T-cell (primary cell): ENCODE data around the gene CFAP74. TPM values are rescaled to one million over a fixed set of nuclear protein-coding genes. Genes with fewer than 3 reads are reported as not detected.

Experiments used
- ATAC-seq, 4 experiments: fragments of 200-7000 bp in 3 of 4; fragments of 150-1000 bp in 1 of 4; cut with Tn5 transposase; replicated peaks in 1 of 4; 1 replicate in 3 of 4; 2 replicates in 1 of 4; pipeline ENCODE4 v1.10.0; 2021; ENCODE audit warnings: moderate library complexity in 3 of 4, mild to moderate bottlenecking in 2 of 4, moderate number of reproducible peaks in 1 of 4
- CTCF ChIA-PET, 2 donors: fragments of 300-600 bp; sonication (Branson Sonifier 250); formaldehyde crosslinking; loops; one replicate each; lab custom pipeline; 2022; ENCODE audit warnings: antibody characterized with exemption in 2 of 2; lab: Charles Lee
- POLR2A ChIA-PET, 2 donors: fragments of 300-600 bp; sonication (Branson Sonifier 250); formaldehyde crosslinking; loops; one replicate each; lab custom pipeline; 2022; ENCODE audit warnings: antibody characterized with exemption in 2 of 2; lab: Charles Lee
- DNase-seq, 35 experiments: peaks; one replicate each; pipeline versions ENCODE4 v3.0.0 to v3.0.0-alpha.2; 2013 to 2023
- H3K27ac ChIP-seq: one replicate; pipeline ENCODE4 v1.5.1; 2013; ENCODE audit warnings: low read length
- H3K27me3 ChIP-seq, 2 experiments: replicated peaks in 1 of 2; 1 replicate in 1 of 2; 2 replicates in 1 of 2; pipeline versions ENCODE4 v1.6.1 to v1.7.0; 2013; ENCODE audit warnings: low read length in 1 of 2, mixed read lengths in 1 of 2; ENCODE audit not compliant: control insufficient read depth in 2 of 2, insufficient read depth in 2 of 2; ENCODE audit errors: extremely low read depth in 1 of 2
- H3K36me3 ChIP-seq, 2 donors: 1 replicate in 1 of 2; 2 replicates in 1 of 2; pipeline versions ENCODE4 v1.6.1 to v1.7.0; 2013; ENCODE audit warnings: low read length in 1 of 2; ENCODE audit not compliant: control insufficient read depth in 2 of 2, insufficient read depth in 1 of 2; ENCODE audit errors: extremely low read depth in 1 of 2
- H3K4me1 ChIP-seq, 2 experiments: 1 replicate in 1 of 2; 2 replicates in 1 of 2; pipeline versions ENCODE4 v1.6.1 to v1.7.0; 2013; ENCODE audit warnings: low read length in 2 of 2, mixed read lengths in 1 of 2; ENCODE audit not compliant: insufficient read depth in 2 of 2, control insufficient read depth in 1 of 2; ENCODE audit errors: extremely low read depth in 1 of 2
- H3K4me3 ChIP-seq, 2 donors: 1 replicate in 1 of 2; 2 replicates in 1 of 2; pipeline versions ENCODE4 v1.5.1 to v1.7.0; 2013; ENCODE audit warnings: mild to moderate bottlenecking in 2 of 2, low read length in 1 of 2, moderate library complexity in 1 of 2; ENCODE audit not compliant: control insufficient read depth in 1 of 2; ENCODE audit errors: extremely low read depth in 1 of 2
- H3K9me3 ChIP-seq: 2 replicates; pipeline ENCODE4 v1.7.0; 2013
- H3K27ac Mint-ChIP-seq, 2 donors: one replicate each; pipeline ENCODE4 v1.8.0; 2020 to 2021; ENCODE audit warnings: mild to moderate bottlenecking in 2 of 2, mixed read lengths in 2 of 2
- H3K27me3 Mint-ChIP-seq, 2 donors: one replicate each; pipeline ENCODE4 v1.8.0; 2021 to 2022; ENCODE audit warnings: mixed read lengths in 2 of 2
- H3K36me3 Mint-ChIP-seq: one replicate; pipeline ENCODE4 v1.8.0; 2021; ENCODE audit warnings: mixed read lengths
- H3K4me1 Mint-ChIP-seq, 3 donors: one replicate each; pipeline ENCODE4 v1.8.0; 2020 to 2022; ENCODE audit warnings: mixed read lengths in 3 of 3, mild to moderate bottlenecking in 1 of 3
- H3K4me3 Mint-ChIP-seq, 3 donors: one replicate each; pipeline ENCODE4 v1.8.0; 2020 to 2022; ENCODE audit warnings: mild to moderate bottlenecking in 3 of 3, mixed read lengths in 3 of 3, moderate library complexity in 3 of 3
- H3K9me3 Mint-ChIP-seq, 3 donors: one replicate each; pipeline ENCODE4 v1.8.0; 2020 to 2022; ENCODE audit warnings: mixed read lengths in 3 of 3
- WGBS: methylation state at CpG from one replicate; pipeline ENCODE4 v1.1.5; 2013; ENCODE audit warnings: missing lambda C conversion rate; ENCODE audit not compliant: insufficient coverage; 5-methylcytosine and 5-hydroxymethylcytosine counted together
- total RNA-seq, 35 experiments: library from RNA in 6 of 35; stranded (reverse) in 6 of 35; fragments of 120-200 nt in 1 of 35; gene quantifications; one replicate each; pipeline versions ENCODE4 v1.2.1 to v1.2.4 and lab custom pipeline; 2013 to 2026

Gene CFAP74
- total RNA-seq, 5 donors from 2014 or later (not counting 1 experiment from before 2014, with no cell fraction given), result not detected

DNA sequence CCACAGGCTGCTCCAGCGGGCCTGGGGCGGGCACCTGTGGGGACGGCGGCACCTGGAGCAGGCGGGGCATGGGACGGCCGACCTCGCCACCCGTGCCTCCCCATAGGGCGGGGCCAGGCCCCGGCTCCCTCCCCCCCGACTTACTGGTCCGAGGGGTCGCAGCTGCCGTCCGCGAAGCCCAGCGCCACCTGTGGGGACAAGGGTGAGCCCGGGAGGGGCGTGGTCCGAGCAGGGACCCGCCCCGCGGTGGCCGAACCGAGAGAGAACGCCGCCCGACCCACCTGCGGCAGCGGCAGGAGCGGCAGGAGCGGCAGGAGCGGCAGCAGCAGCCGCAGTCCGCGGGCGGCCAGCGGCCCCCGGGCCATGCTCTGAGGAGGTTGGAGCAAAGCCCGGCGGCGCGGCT is 84.7 kb downstream of the CFAP74 start, which contains the start of gene TMEM52:
TSS of gene TMEM52 (minus strand) at position 379 of the 403 bp plus-strand sequence. CDS start at position 365, 14 bp downstream.
- ChIA-PET POLR2A (no interaction called here), CTCF (no interaction called here)
- peak in 6 of 35 experiments; percentile 14 to 34 (median 22) for DNase-seq
- H3K4me3 ChIP-seq, result peak within 1 kb of the TSS; percentile 35 to 39
- WGBS, result 0% methylated on average over 44 of the region's 44 CpGs
- peaks cover 0 to 11% (median 0%) of the 10 kb centered on the region in 3 donors for H3K4me1 Mint-ChIP-seq
- peaks cover 0 to under 1% of the 10 kb centered on the region in 2 donors for H3K27me3 Mint-ChIP-seq
- no peaks in the 10 kb centered on the region for H3K36me3 ChIP-seq
- H3K36me3 Mint-ChIP-seq, result no peaks in the 10 kb centered on the region
- no peaks in the 10 kb centered on the region for H3K9me3 ChIP-seq
- peak; percentile 13 to 37 (median 18) for ATAC-seq
- H3K27me3 ChIP-seq, result peaks cover 0 to 23% of the 10 kb centered on the region in 2 experiments
- H3K4me1 ChIP-seq, result peaks cover 0 to 28% of the 10 kb centered on the region in 2 experiments
- peak within 1 kb of the TSS; percentile 63 for H3K27ac ChIP-seq
- H3K9me3 Mint-ChIP-seq, result no peaks in the 10 kb centered on the region
- peak within 1 kb of the TSS; percentile 62 to 69 (median 64) for H3K4me3 Mint-ChIP-seq
- peak within 1 kb of the TSS; percentile 43 to 72 for H3K27ac Mint-ChIP-seq

DNA sequence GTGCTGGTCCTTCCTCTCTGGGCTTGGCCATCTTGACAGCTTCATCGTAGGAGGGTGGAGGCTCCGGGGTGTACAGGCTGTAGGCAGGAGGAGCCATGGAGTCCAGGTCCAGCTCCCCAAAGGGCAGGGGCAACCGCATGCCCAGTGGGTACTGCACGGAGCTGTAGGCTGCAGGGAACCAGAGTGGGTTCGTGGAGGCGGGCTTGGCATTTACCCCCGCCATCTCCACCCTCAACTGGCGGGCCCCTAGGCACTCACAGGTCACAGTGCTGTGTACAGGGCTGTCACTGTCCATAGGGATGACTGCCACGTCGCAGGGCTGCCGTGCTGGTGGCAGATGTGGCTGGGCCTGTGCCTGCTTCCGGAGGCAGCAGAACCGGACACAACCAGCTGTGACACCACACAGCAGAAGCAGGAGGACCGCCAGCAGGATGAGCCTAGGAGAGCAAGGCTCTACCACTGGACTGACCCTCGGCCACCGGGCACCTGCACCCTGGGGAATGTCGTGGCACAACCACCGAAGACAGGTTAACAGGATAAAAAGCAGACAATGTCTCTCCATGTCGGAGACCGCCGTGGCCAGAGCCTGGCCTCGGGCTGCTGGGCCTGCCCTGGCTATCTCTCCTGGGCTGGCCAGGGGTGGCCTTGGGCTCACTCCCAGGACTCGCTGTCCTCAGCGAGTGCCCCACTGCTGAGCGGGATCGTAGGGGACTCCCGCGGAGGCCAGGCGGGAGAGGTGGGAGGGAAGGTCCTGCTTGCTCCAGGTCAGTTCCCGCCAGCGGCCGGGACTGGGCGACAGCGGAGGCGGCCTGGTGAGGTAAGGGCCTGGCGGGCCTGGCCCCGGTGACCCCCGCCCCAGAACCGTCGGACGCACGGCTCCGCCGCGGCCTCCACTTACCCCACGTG is 85.3 kb downstream of the CFAP74 start:
- peaks cover 0 to 28% of the 10 kb centered on the region in 2 experiments for H3K4me1 ChIP-seq
- H3K36me3 Mint-ChIP-seq, result no peaks in the 10 kb centered on the region
- H3K27ac ChIP-seq, result no peak overlapping the region
- H3K36me3 ChIP-seq, result no peaks in the 10 kb centered on the region
- ATAC-seq (no peak), DNase-seq (no peak)
- H3K4me3 ChIP-seq, result peak overlapping the region in 1 of 2 donors; percentile 35
- CTCF ChIA-PET, result no interaction called here
- H3K27me3 Mint-ChIP-seq, result peaks cover 0 to 4% of the 10 kb centered on the region in 2 donors
- WGBS, result 53% methylated on average over 46 of the region's 46 CpGs
- no peak overlapping the region for H3K27ac Mint-ChIP-seq
- H3K4me1 Mint-ChIP-seq, result peaks cover 0 to 11% (median 0%) of the 10 kb centered on the region in 3 donors
- peaks cover 0 to 29% of the 10 kb centered on the region in 2 experiments for H3K27me3 ChIP-seq
- H3K9me3 Mint-ChIP-seq, result no peaks in the 10 kb centered on the region
- POLR2A ChIA-PET, result no interaction called here
- H3K9me3 ChIP-seq, result no peaks in the 10 kb centered on the region
- H3K4me3 Mint-ChIP-seq, result peak overlapping the region; percentile 43 to 62 (median 49)

DNA sequence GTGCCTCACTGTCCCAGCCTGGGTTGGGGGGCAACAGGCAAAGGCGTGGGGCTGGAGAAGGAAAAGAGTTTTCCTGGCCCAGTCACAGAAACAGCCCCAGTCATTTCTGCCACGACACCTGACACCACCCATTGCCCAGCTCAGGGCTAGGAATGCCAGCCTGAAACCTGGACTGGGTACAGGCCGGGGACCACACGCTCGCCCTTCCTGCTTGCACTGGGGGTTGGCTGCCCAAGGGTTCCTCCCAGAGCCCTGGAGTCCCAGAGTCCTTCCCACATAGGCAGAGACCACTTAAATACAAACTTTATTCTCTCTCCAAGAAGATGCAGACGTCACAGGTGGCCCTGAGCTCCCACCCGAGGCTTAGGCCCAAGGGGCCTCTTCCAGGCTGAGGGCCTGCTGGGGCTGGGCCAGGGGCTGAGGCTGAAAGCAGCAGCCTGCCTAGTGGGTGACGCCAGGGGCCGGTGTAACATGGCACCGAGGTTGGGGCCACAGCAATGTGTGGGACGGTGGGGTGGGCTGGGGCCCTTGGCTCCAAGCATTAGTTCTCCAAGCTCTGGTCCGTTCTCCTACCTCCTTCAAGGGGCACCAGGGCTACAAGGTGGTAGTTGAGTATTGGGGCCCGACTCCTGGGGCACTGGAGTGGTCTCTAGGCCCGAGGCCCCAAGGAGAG is 86.1 kb downstream of the CFAP74 start:
- Mint-ChIP-seq H3K9me3 (no peaks in the 10 kb centered on the region), H3K27ac (no peak overlapping the region), H3K4me1 (peaks cover 0 to 11% (median 0%) of the 10 kb centered on the region in 3 donors), H3K4me3 (peak overlapping the region in 2 of 3 donors; percentile 49 to 62), H3K36me3 (no peaks in the 10 kb centered on the region), H3K27me3 (peaks cover 0 to 4% of the 10 kb centered on the region in 2 donors)
- H3K27ac ChIP-seq, result no peak overlapping the region
- CTCF ChIA-PET, result no interaction called here
- POLR2A ChIA-PET, result no interaction called here
- no peak for ATAC-seq
- no peaks in the 10 kb centered on the region for H3K9me3 ChIP-seq
- no peak for DNase-seq
- H3K27me3 ChIP-seq, result peaks cover 0 to 35% of the 10 kb centered on the region in 2 experiments
- H3K36me3 ChIP-seq, result no peaks in the 10 kb centered on the region
- 86% methylated on average over 11 of the region's 14 CpGs for WGBS
- H3K4me3 ChIP-seq, result no peak overlapping the region
- H3K4me1 ChIP-seq, result peaks cover 0 to 28% of the 10 kb centered on the region in 2 experiments

DNA sequence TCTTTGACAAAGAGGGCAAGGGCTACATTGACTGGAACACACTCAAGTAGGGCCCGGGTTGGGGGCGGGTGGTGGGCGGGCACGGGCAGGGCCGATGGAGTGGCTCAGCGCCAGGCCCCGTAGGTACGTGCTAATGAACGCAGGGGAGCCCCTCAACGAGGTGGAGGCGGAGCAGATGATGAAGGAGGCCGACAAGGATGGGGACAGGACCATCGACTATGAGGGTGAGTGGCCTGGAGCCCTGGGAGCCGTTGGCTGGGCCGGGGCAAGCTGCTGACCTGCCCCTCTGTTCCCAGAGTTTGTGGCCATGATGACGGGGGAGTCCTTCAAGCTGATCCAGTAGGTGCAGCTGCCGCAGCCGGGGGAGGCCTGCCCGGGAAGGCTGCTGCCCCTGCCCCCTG is 86.7 kb downstream of the CFAP74 start:
- Histone ChIP-seq H3K4me3 (no peak overlapping the region), H3K27me3 (peaks cover 0 to 37% of the 10 kb centered on the region in 2 experiments), H3K36me3 (no peaks in the 10 kb centered on the region), H3K9me3 (no peaks in the 10 kb centered on the region), H3K4me1 (peaks cover 0 to 28% of the 10 kb centered on the region in 2 experiments), H3K27ac (no peak overlapping the region)
- ChIA-PET CTCF (no interaction called here), POLR2A (no interaction called here)
- H3K4me1 Mint-ChIP-seq, result peaks cover 0 to 11% (median 0%) of the 10 kb centered on the region in 3 donors
- ATAC-seq, result no peak
- H3K4me3 Mint-ChIP-seq, result peak overlapping the region in 1 of 3 donors; percentile 21
- no peaks in the 10 kb centered on the region for H3K9me3 Mint-ChIP-seq
- no peak for DNase-seq
- WGBS, result 90% methylated on average over 19 of the region's 19 CpGs
- H3K27ac Mint-ChIP-seq, result no peak overlapping the region
- no peaks in the 10 kb centered on the region for H3K36me3 Mint-ChIP-seq
- H3K27me3 Mint-ChIP-seq, result peaks cover 0 to 4% of the 10 kb centered on the region in 2 donors

DNA sequence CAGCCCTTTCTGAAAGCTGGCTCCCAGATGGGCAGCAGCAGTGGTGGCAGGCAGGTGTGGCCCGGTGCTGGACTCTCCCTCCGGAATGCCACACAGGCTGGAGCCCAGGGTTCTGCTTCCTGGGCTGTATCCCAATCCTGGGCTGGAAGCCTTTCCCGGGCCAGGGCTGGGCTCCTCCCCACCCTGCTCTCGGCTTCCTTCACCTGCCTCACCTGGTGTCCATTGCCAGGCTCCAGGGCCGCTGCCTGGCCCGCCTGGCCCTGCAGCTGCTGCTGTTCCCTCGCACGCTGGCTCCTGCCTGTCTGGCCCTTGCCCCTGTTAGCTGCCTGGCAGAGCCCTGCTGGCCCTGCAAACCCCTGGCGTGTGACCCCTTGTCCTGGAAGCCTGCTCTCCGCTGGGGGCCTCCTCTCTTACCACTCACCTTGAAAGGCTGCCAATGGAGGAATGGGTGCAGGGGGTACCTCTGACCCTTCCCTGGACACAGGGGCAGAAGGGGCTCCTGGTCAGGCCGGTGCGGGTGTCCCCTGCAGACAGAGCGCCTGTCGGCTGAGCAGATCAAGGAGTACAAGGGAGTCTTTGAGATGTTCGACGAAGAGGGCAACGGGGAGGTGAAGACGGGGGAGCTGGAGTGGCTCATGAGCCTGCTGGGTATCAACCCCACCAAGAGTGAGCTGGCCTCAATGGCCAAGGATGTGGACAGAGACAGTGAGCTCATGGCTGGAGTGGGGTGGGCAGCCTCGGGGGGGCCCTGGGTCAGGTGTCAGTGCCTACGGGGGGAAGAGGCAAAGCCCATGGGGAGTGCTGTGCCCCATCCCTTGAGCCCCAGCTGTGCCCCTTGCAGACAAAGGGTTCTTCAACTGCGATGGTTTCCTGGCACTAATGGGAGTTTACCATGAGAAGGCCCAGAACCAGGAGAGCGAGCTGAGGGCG is 87.4 kb downstream of the CFAP74 start:
- DNase-seq, result no peak
- no peak overlapping the region for H3K27ac Mint-ChIP-seq
- H3K9me3 ChIP-seq, result no peaks in the 10 kb centered on the region
- no peak overlapping the region for H3K27ac ChIP-seq
- peaks cover 0 to 28% of the 10 kb centered on the region in 2 experiments for H3K4me1 ChIP-seq
- no peaks in the 10 kb centered on the region for H3K36me3 ChIP-seq
- peaks cover 0 to 13% (median 0%) of the 10 kb centered on the region in 3 donors for H3K4me1 Mint-ChIP-seq
- 89% methylated on average over 19 of the region's 23 CpGs for WGBS
- H3K27me3 Mint-ChIP-seq, result peaks cover 0 to 4% of the 10 kb centered on the region in 2 donors
- peaks cover 0 to 37% of the 10 kb centered on the region in 2 experiments for H3K27me3 ChIP-seq
- CTCF ChIA-PET, result no interaction called here
- no peaks in the 10 kb centered on the region for H3K9me3 Mint-ChIP-seq
- POLR2A ChIA-PET, result no interaction called here
- ATAC-seq, result no peak
- no peak overlapping the region for H3K4me3 ChIP-seq
- no peaks in the 10 kb centered on the region for H3K36me3 Mint-ChIP-seq
- no peak overlapping the region for H3K4me3 Mint-ChIP-seq
